Neural crest cell (in vitro differentiated cells): ENCODE results near the gene PFN1. TPM values are rescaled to one million over a fixed set of nuclear protein-coding genes. Genes with fewer than 3 reads are reported as not detected.

Experiments used
- DNase-seq: peaks from one replicate; pipeline ENCODE4 v3.0.0; 2021; ENCODE audit warnings: low read depth, mixed read lengths, low spot score
- H3K27ac Mint-ChIP-seq: one replicate; pipeline ENCODE4 v1.8.0; 2021; ENCODE audit warnings: mild to moderate bottlenecking, mixed read lengths; ENCODE audit not compliant: unreplicated experiment
- H3K27me3 Mint-ChIP-seq: 2 replicates; pipeline ENCODE4 v1.8.0; 2021; ENCODE audit warnings: low read depth, mild to moderate bottlenecking, mixed read lengths
- H3K36me3 Mint-ChIP-seq: 2 replicates; pipeline ENCODE4 v1.8.0; 2021; ENCODE audit warnings: low read depth, mild to moderate bottlenecking, mixed read lengths
- H3K4me1 Mint-ChIP-seq: 2 replicates; pipeline ENCODE4 v1.8.0; 2021; ENCODE audit warnings: mixed read lengths
- H3K4me3 Mint-ChIP-seq: one replicate; pipeline ENCODE4 v1.8.0; 2021; ENCODE audit warnings: mild to moderate bottlenecking, mixed read lengths
- H3K9me3 Mint-ChIP-seq: 2 replicates; pipeline ENCODE4 v1.8.0; 2021; ENCODE audit warnings: mixed read lengths
- total RNA-seq: library from RNA; stranded (reverse); gene quantifications from 2 replicates; pipeline ENCODE4 v1.2.1, GENCODE V29; 2021
- TF ChIP-seq, protein P1 (sequence below): fragments of 200-600 bp; sonication (generic); conservative IDR thresholded peaks from 2 replicates; pipeline ENCODE4 v1.5.0; 2021; ENCODE audit warnings: antibody characterized with exemption, mild to moderate bottlenecking

The PFN1 gene
- total RNA-seq, 1 donor from 2014 or later, result 630 TPM

DNA sequence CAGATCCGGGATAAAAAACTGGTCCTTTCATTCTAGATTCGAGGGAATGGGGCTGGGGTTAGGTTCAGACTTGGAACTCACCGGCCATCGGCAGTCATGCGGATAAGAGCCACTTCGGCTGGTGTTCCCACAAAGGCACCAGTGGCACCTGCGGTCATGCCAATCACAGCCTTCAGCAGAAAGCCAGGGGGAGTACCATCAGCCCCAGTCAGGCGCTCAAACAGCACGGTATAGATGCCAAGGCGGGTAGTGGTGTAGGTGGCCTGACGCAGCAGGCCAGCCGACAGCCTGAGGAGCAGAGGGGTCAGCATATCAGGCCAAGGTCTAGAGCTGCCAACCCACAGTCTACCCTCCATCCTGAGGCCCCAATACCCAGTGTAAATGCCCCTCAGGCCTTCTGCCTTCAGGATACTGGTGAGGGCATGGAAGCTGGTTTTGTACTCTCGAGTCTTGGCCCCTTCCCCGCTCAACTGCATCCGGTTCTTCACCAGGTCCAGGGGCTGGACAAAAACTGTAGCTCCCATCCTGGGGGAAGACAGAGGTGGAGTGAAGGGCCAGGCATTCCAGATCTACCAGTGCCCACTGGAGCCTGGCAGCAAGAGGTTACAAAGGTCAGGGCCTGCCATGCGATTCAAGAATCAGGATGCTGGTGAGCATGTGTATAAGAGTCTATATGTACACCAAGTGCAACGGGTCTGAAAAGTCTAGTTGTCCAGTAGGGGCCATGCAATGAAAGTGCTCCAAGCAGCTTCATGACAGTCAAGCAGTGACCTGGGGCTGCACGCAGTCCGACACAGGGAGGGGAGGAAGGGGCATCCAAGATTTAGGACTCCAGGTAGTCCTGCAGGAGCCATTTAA, 9.4 kb downstream of the PFN1 start:
- H3K27me3 Mint-ChIP-seq, result peaks cover 6% of the 10 kb centered on the region
- no peaks in the 10 kb centered on the region for H3K9me3 Mint-ChIP-seq
- no peak for DNase-seq
- peaks cover 10% of the 10 kb centered on the region for H3K36me3 Mint-ChIP-seq
- TF ChIP-seq, protein P1, sequence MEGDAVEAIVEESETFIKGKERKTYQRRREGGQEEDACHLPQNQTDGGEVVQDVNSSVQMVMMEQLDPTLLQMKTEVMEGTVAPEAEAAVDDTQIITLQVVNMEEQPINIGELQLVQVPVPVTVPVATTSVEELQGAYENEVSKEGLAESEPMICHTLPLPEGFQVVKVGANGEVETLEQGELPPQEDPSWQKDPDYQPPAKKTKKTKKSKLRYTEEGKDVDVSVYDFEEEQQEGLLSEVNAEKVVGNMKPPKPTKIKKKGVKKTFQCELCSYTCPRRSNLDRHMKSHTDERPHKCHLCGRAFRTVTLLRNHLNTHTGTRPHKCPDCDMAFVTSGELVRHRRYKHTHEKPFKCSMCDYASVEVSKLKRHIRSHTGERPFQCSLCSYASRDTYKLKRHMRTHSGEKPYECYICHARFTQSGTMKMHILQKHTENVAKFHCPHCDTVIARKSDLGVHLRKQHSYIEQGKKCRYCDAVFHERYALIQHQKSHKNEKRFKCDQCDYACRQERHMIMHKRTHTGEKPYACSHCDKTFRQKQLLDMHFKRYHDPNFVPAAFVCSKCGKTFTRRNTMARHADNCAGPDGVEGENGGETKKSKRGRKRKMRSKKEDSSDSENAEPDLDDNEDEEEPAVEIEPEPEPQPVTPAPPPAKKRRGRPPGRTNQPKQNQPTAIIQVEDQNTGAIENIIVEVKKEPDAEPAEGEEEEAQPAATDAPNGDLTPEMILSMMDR, result no peak
- peak overlapping the region; percentile 96 for H3K27ac Mint-ChIP-seq
- H3K4me1 Mint-ChIP-seq, result peaks cover 51% of the 10 kb centered on the region
- H3K4me3 Mint-ChIP-seq, result peak overlapping the region; percentile 96

DNA sequence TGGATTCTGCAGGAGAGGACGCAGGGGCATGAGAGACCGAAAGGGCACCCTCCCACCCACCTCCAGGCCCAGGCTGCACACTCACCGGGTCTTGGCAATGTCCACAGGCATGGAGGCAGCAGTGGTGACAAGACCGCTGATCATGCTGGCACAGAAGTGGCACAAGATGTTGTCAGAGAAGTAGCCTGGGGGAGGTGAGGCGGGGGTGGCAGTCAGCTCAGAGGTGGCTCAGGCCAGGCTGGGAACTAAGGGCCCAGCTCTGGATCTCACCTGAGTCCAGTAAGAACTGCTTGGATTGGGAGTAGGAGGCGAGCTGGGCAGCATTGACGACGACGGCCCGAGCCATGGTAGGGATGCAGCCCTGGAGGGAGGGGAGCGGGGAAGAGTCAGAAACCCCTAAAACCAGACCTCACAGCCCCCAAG, 10.2 kb downstream of the PFN1 start:
- TF ChIP-seq, protein P1, result no peak
- Mint-ChIP-seq H3K27ac (peak overlapping the region; percentile 12), H3K4me3 (peak overlapping the region; percentile 96), H3K27me3 (peaks cover 6% of the 10 kb centered on the region), H3K9me3 (no peaks in the 10 kb centered on the region), H3K36me3 (peaks cover 10% of the 10 kb centered on the region), H3K4me1 (peaks cover 47% of the 10 kb centered on the region)
- no peak for DNase-seq

DNA sequence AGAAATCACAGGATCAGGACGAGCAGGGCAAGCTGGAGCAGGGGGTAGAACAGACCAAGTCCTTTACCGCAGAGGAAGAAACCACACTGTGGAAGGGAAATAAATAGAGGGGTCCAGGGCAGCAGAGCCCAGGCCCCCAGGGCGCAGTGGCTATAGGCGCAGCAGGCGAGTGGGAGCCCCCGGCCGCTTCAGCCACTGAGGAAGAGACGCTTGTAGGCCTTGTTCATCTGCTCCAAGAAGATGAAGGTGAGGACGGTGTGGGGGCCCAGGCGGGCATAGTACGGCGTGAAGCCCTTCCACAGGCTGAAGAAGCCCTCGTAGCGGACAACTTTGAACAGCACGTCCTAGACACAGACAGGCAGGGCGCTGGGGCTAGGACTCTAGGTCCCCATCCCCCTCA, 10.8 kb downstream of the PFN1 start:
- TF ChIP-seq, protein P1, result no peak
- H3K36me3 Mint-ChIP-seq, result peaks cover 10% of the 10 kb centered on the region
- no peak for DNase-seq
- H3K27ac Mint-ChIP-seq, result no peak overlapping the region
- H3K4me1 Mint-ChIP-seq, result peaks cover 44% of the 10 kb centered on the region
- H3K27me3 Mint-ChIP-seq, result peaks cover 6% of the 10 kb centered on the region
- peak overlapping the region; percentile 96 for H3K4me3 Mint-ChIP-seq
- H3K9me3 Mint-ChIP-seq, result no peaks in the 10 kb centered on the region

DNA sequence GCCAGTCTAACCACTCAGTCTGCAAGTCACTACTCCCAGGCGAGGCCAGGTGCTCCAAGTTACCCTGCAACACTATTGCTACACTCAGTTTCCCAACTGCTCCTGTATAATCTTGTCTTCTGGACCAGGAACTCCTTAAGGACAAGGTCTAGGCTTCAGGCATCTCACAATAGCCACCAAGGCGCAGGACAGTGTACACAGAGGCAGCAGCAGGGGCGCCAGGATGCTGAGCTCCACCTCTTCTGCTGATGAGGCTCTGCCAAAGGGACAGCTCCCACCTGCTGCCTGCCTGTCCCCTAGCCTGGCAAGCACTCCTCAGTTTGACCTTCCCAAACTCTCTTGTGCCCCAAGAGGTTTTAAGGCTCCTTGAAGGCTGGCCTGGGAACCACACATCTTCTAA, 11.9 kb downstream of the PFN1 start:
- no peaks in the 10 kb centered on the region for H3K9me3 Mint-ChIP-seq
- TF ChIP-seq, protein P1, result no peak
- peaks cover 7% of the 10 kb centered on the region for H3K36me3 Mint-ChIP-seq
- H3K27me3 Mint-ChIP-seq, result peaks cover 6% of the 10 kb centered on the region
- H3K4me3 Mint-ChIP-seq, result peak overlapping the region; percentile 78
- H3K27ac Mint-ChIP-seq, result no peak overlapping the region
- peaks cover 37% of the 10 kb centered on the region for H3K4me1 Mint-ChIP-seq
- no peak for DNase-seq

DNA sequence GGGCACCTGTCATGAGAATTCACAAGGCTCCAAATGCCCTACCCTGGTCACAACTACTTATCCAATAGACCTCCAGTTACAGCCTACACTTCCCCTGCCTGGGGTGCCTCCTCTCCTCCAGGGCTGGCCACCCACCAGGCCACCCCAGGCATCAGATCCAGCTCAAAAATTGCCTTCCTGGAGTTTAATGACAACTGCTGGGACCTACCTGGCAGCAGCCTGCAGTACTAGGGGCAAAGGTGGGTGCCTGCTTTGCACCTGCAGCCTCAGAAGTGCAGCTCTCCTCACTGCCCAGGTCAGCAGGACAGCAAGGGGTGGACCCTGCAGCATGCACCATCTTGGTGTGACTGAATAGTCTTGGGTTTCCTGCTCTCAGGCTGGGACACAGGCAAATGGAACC, 12.7 kb downstream of the PFN1 start:
- TF ChIP-seq, protein P1, result no peak
- Mint-ChIP-seq H3K4me1 (peaks cover 31% of the 10 kb centered on the region), H3K27me3 (peaks cover 6% of the 10 kb centered on the region), H3K4me3 (peak overlapping the region; percentile 78), H3K9me3 (no peaks in the 10 kb centered on the region), H3K27ac (no peak overlapping the region), H3K36me3 (peaks cover 10% of the 10 kb centered on the region)
- no peak for DNase-seq
